ENCODE results near the gene HCN2. TPM values are rescaled to one million over a fixed set of nuclear protein-coding genes. Genes with fewer than 3 reads are reported as not detected.
A peak's percentile ranks its signal among the peaks of the same experiment; 100 is the strongest.

Gene HCN2
- total RNA-seq, 2 donors from 2014 or later: 0.58 to 0.98 TPM

GRCh38 chr19:648904-649801 is 59.5 kb downstream of the HCN2 start:
- no peaks in the 10 kb centered on the region for H3K9me3 Mint-ChIP-seq
- ATAC-seq (replicated peaks): no peak
- H3K4me1 Mint-ChIP-seq: no peaks in the 10 kb centered on the region
- no peak overlapping the region for H3K4me3 Mint-ChIP-seq
- no peaks in the 10 kb centered on the region for H3K27me3 Mint-ChIP-seq
- H3K36me3 Mint-ChIP-seq (ENCODE audit: low read depth): peaks cover 56% of the 10 kb centered on the region
- no peak overlapping the region for H3K27ac Mint-ChIP-seq

DNA sequence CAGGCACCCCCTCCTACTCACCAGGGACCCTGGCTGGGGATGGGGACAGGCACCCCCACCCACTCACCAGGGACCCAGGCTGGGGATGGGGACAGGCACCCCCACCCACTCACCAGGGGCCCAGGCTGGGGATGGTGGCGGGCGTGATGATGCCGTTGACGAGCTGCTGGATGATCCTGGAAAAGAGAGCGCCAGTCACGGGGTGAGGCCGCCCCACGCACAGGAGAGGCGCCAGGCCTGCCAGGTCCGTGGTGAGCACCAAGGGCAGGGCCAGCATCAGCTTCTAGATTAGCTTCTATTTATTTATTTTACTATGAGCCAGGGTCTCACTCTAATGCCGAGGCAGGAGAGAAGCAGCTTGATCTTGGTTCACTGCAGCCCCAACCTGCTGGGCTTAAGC is 60.4 kb downstream of the HCN2 start:
- H3K4me1 Mint-ChIP-seq: peaks cover 5% of the 10 kb centered on the region
- ATAC-seq (replicated peaks): no peak
- H3K27ac Mint-ChIP-seq: no peak overlapping the region
- peaks cover 61% of the 10 kb centered on the region for H3K36me3 Mint-ChIP-seq (ENCODE audit: low read depth)
- no peaks in the 10 kb centered on the region for H3K27me3 Mint-ChIP-seq
- no peaks in the 10 kb centered on the region for H3K9me3 Mint-ChIP-seq
- H3K4me3 Mint-ChIP-seq: no peak overlapping the region

DNA sequence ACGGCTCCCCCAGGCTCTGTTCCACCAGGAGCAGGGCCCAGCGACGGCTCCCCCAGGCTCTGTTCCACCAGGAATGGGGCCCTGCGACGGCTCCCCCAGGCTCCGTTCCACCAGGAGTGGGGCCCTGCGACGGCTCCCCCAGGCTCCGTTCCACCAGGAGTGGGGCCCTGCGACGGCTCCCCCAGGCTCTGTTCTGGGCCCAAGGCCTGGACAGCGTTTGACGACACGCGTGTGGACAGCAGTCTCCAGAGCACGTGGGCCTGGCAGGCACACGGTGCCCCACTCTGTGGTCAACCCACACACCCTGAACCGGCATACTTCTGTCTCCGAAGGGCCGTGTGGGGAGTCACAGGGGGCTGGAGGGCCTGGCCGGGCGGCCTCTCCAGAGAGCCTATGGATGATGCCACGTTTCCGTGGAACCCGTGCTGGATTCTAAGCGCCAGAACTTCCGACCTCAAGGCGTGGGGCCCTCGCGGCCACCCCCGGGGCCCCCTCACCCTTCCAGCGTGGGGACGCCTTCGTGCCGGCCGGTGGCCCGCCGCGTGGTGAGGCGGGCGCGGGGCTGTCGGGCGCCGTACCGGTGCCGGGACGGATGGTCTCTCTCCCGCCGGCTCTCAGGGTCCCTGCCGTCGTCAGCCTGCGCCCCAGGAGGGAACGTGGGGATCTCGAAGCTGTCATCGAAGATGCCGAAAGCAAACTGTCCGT is 61.6 kb downstream of the HCN2 start:
- H3K9me3 Mint-ChIP-seq: no peaks in the 10 kb centered on the region

GRCh38 chr19:651991-652390 is 62.3 kb downstream of the HCN2 start:
- ATAC-seq (replicated peaks): no peak
- Mint-ChIP-seq H3K27ac (no peak overlapping the region), H3K4me1 (peaks cover 5% of the 10 kb centered on the region), H3K36me3 (ENCODE audit: low read depth) (peaks cover 69% of the 10 kb centered on the region), H3K9me3 (no peaks in the 10 kb centered on the region), H3K4me3 (no peak overlapping the region), H3K27me3 (no peaks in the 10 kb centered on the region)

More for the DNA sequence above, 61.6 kb downstream of the HCN2 start:
- peaks cover 5% of the 10 kb centered on the region for H3K4me1 Mint-ChIP-seq
- no peak for ATAC-seq (replicated peaks)
- no peak overlapping the region for H3K27ac Mint-ChIP-seq
- H3K36me3 Mint-ChIP-seq (ENCODE audit: low read depth): peaks cover 66% of the 10 kb centered on the region
- H3K4me3 Mint-ChIP-seq: no peak overlapping the region
- no peaks in the 10 kb centered on the region for H3K27me3 Mint-ChIP-seq

DNA sequence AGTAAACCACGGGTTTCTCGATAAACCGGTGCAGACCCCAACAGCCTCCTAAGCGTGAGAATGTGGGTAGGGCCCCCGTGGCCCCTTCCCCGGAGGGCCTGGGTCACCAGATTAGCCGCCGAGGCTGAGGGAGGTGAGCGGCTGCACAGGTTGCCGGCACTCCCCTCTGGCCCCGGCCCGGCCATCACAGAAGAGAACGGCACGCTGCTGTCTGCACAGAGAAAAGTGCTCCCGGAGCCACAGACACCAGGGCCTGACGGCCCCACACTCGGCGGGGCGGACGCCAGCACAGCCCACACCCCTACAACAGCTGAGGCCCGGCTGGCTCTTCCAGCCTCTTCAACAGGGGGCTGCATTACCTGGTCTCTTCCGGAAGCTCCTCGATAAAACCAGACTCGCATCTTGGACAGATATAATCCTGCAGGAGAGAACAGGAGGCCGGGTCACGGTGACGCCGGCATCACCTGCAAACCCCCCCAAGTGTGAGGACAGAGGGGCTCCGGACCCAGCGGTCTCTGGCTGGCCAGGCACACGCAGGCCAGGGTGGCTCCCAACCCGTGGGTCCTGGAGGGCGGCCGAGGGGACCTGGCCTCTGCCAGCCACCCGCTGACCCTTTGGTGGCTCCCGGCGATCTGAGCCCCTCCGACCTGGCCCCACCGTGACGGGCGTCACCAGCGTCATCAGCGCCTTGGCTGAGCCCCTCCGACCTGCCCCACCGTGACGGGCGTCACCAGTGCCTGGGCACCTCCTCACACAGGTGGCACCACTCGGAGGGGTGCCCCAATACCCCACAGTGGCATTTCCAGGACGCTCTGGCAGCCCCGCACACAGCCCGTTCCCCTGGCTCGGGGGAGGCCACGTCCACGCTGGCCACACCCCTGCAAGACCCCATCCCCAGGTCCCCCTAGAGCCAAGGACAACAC is 63.0 kb downstream of the HCN2 start:
- H3K27ac Mint-ChIP-seq: no peak overlapping the region
- peaks cover 76% of the 10 kb centered on the region for H3K36me3 Mint-ChIP-seq (ENCODE audit: low read depth)
- peaks cover 5% of the 10 kb centered on the region for H3K4me1 Mint-ChIP-seq
- H3K4me3 Mint-ChIP-seq: no peak overlapping the region
- ATAC-seq (replicated peaks): no peak
- H3K27me3 Mint-ChIP-seq: no peaks in the 10 kb centered on the region
- no peaks in the 10 kb centered on the region for H3K9me3 Mint-ChIP-seq

DNA sequence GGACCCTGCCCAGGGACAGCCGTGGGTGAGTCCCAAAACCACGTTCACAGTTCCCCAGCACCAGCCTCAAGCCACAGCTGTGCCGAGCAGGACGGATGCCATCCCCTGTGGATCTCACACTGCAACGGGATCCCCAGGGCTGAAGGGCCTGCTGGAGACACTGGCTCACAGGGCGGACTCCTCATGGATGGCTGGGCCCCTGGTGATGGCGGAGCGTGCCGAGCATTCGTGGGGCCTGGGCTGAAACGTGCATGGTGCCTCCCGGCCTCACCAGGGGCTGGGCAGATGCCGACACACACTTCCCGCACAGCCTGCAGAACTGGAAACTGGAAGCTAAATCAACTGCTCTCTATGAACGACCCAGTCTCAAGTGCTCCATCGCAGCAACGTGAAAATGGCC is 63.7 kb downstream of the HCN2 start:
- H3K4me1 Mint-ChIP-seq: peaks cover 5% of the 10 kb centered on the region
- H3K36me3 Mint-ChIP-seq (ENCODE audit: low read depth): peaks cover 72% of the 10 kb centered on the region
- H3K9me3 Mint-ChIP-seq: no peaks in the 10 kb centered on the region
- no peak for ATAC-seq (replicated peaks)
- H3K27ac Mint-ChIP-seq: no peak overlapping the region
- H3K27me3 Mint-ChIP-seq: no peaks in the 10 kb centered on the region
- no peak overlapping the region for H3K4me3 Mint-ChIP-seq

DNA sequence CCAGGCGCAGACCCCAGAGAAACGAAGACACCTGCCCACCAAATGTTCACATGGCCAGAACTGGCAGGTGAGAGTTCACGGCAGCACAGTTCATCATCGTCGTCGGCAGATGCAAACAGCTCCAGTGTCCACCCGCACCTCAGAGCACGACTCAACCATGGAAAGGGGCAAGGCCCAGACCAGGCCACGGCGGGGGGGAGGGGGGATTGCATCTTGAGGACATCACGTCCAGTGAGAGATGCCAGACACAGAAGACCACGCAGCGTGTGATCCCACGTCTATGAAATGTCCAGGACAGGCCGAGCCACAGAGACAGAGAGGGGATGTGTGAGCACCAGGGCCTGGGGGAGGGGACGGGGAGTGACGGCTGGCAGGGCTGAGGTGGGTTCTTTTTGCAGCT is 66.0 kb downstream of the HCN2 start:
- Mint-ChIP-seq H3K36me3 (ENCODE audit: low read depth) (peaks cover 77% of the 10 kb centered on the region), H3K4me3 (peak overlapping the region; percentile 39), H3K27me3 (no peaks in the 10 kb centered on the region), H3K4me1 (peaks cover 9% of the 10 kb centered on the region), H3K9me3 (no peaks in the 10 kb centered on the region), H3K27ac (no peak overlapping the region)
- ATAC-seq (replicated peaks): no peak

GRCh38 chr19:656751-657559 is 67.3 kb downstream of the HCN2 start:
- peaks cover 12% of the 10 kb centered on the region for H3K4me1 Mint-ChIP-seq
- ATAC-seq (replicated peaks): no peak

DNA sequence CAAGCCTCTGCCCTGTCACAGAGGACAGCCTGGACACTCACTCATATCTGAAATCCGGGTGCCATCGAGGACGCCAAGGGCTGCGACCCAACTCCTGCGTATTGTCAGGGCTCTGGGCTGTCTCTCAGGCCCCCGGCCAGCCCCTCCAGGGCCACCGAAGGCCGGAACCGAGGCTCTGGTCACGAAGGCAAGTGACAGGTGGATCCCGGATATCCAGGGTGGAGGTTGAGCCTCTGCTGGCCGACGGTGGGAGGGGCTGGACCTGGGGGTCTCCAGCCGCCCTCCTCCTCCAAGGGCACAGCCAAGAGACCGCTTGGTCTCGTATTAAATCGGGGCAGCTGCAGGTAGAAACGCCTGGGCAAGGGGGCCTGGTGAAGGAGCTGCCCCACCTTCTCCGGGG is 67.9 kb downstream of the HCN2 start:
- peaks cover 84% of the 10 kb centered on the region for H3K36me3 Mint-ChIP-seq (ENCODE audit: low read depth)
- H3K9me3 Mint-ChIP-seq: no peaks in the 10 kb centered on the region
- H3K4me3 Mint-ChIP-seq: peak overlapping the region; percentile 22
- no peaks in the 10 kb centered on the region for H3K27me3 Mint-ChIP-seq
- H3K4me1 Mint-ChIP-seq: peaks cover 12% of the 10 kb centered on the region
- no peak overlapping the region for H3K27ac Mint-ChIP-seq
- no peak for ATAC-seq (replicated peaks)

More at GRCh38 chr19:656751-657559, 67.3 kb downstream of the HCN2 start:
- Mint-ChIP-seq H3K27ac (no peak overlapping the region), H3K4me3 (peak overlapping the region; percentile 39), H3K36me3 (ENCODE audit: low read depth) (peaks cover 82% of the 10 kb centered on the region), H3K9me3 (no peaks in the 10 kb centered on the region), H3K27me3 (no peaks in the 10 kb centered on the region)

DNA sequence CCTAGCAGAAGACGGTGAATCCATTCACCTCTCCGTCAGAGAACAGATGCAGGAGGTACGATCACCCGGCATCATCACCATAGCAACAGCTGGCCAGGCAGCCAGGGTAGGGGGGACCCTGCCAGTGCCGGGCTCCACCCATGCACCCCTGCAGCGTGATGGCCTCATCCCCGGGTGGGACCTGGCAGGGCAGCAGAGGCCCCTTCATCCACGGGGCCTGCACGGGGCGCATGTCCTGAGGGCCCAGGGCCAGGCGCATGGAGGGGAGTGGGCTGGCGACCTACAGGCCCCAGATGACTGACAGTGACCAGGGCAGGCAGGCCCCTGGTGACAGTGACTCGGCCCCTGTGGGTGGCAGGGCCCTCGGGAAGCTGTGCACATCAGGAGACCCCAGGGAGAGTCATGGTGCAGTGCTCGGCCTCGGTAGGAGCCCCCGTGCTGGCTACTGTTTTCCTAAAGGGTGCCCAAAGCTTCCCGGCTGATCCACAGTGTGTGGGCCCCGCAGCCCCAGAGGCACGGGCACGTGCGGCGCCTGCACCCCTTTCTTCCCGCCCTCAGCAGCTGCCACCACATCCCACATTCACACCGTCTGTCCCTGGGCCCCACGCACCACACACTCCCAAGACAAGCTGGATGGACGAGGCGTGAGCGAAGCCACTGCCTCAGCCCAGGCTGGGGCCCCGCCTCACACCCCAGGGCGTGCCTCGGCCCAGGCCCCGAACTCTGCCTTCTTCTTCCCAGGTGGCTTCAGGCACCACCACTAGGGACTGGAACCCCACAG is 68.6 kb downstream of the HCN2 start:
- no peaks in the 10 kb centered on the region for H3K9me3 Mint-ChIP-seq
- H3K4me1 Mint-ChIP-seq: peaks cover 12% of the 10 kb centered on the region
- H3K27ac Mint-ChIP-seq: no peak overlapping the region
- ATAC-seq (replicated peaks): no peak
- peak overlapping the region; percentile 98 for H3K4me3 Mint-ChIP-seq
- no peaks in the 10 kb centered on the region for H3K27me3 Mint-ChIP-seq
- H3K36me3 Mint-ChIP-seq (ENCODE audit: low read depth): peaks cover 82% of the 10 kb centered on the region

GRCh38 chr19:658916-659839 is 69.5 kb downstream of the HCN2 start:
- Mint-ChIP-seq H3K9me3 (no peaks in the 10 kb centered on the region), H3K27ac (peak overlapping the region; percentile 95), H3K4me3 (peak overlapping the region; percentile 98), H3K4me1 (peaks cover 12% of the 10 kb centered on the region), H3K27me3 (no peaks in the 10 kb centered on the region), H3K36me3 (ENCODE audit: low read depth) (peaks cover 73% of the 10 kb centered on the region)
- ATAC-seq (replicated peaks): peak; percentile 34

DNA sequence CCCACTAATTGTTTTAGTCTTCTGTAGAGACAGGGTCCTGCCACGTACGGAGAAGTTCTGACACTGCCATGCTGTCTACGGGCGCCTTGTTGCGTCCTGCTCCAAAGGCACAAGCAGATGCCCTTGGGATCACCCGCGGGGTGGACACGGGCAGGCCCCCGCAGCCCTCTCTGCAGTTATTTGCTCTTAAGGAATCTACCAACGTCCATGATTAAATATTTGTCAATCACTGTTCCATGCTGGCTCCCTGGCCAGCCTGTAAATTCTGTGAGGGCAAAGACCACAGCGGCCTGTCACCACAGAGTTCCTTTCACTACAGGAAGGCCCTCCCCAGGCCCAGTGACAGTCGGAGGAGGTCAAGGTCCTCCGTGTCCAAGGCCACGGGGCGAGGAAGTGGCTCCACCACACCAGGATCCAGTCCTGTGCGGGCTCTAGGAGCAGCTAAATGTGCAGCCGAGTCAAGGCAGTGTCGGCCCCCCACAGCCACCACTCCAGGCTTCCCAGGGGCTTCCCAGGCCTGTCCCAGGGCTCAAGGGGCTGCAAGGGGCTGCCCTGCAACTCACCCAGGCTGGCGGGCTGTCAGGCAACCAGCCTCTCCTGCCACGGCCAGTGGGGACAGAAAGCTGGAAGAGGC is 71.2 kb downstream of the HCN2 start:
- Mint-ChIP-seq H3K27me3 (no peaks in the 10 kb centered on the region), H3K36me3 (ENCODE audit: low read depth) (peaks cover 55% of the 10 kb centered on the region), H3K4me3 (peak overlapping the region; percentile 98), H3K9me3 (no peaks in the 10 kb centered on the region), H3K27ac (peak overlapping the region; percentile 95), H3K4me1 (peaks cover 6% of the 10 kb centered on the region)
- no peak for ATAC-seq (replicated peaks)

Data from activated T-helper 17 cell treated with anti-CD3 and anti-CD28 coated beads, Interleukin-2, amount 50 U/mL, for 72 hours (primary cell).